ENCODE results near the gene DMXL2. TPM values are rescaled to one million over a fixed set of nuclear protein-coding genes. Genes with fewer than 3 reads are reported as not detected.
"Not testable (repeated sequence)": the region's sequence is repeated elsewhere in the genome, so short reads cannot be mapped to it uniquely, and the experiment has no call there.

The DMXL2 gene
- polyA plus RNA-seq, 1 of the 3 experiments (the other 2 are of a cell fraction), result 6.4 TPM

GRCh38 chr15:51661072-51661471 is 38.5 kb upstream of the DMXL2 start:
- POLR2A ChIA-PET, result no interaction called here
- CTCF ChIA-PET, result interaction anchor here (3.0 to 3.2 kb wide), 2 partner anchors 11 to 115 kb away, joined by 12 to 28 read pairs; no protein-coding TSS in a partner anchor

GRCh38 chr15:51658664-51659063 is 36.1 kb upstream of the DMXL2 start:
- H3K4me2 ChIP-seq, result no peak overlapping the region
- H3K9ac ChIP-seq, result no peak overlapping the region
- no peak overlapping the region for H3K27ac ChIP-seq (ENCODE audit: low read depth in 2 of 2, low read length in 1 of 2)
- no peak overlapping the region for H2AFZ ChIP-seq (ENCODE audit: low read depth)
- no peaks in the 10 kb centered on the region for H4K20me1 ChIP-seq (ENCODE audit: insufficient read depth)
- no peaks in the 10 kb centered on the region for H3K79me2 ChIP-seq (ENCODE audit: insufficient read depth)
- H3K4me1 ChIP-seq (ENCODE audit: control insufficient read depth in 1 of 2, insufficient read depth in 2 of 2, low read depth in 1 of 2, low read length in 1 of 2), result no peaks in the 10 kb centered on the region
- DNase-seq, result no peak
- H3F3A ChIP-seq (replicated peaks; ENCODE audit: insufficient read depth), result no peaks in the 10 kb centered on the region
- no peaks in the 10 kb centered on the region for H3K36me3 ChIP-seq (replicated peaks in 1 of 2; ENCODE audit: control insufficient read depth in 1 of 2, insufficient read depth in 2 of 2, low read length in 1 of 2)
- no peaks in the 10 kb centered on the region for H3K9me2 ChIP-seq
- H3K4me3 ChIP-seq (ENCODE audit: low read depth in 2 of 2, low read length in 1 of 2), result no peak overlapping the region
- ChIA-PET POLR2A (no interaction called here), CTCF (interaction anchor here (0.9 to 1.7 kb wide), 5 partner anchors 9 to 118 kb away, joined by 3 to 11 read pairs (median 4); no protein-coding TSS in a partner anchor)
- TF ChIP-seq USF2 (IDR thresholded peaks at IDR 0.05; ENCODE audit: borderline replicate concordance, low read depth, low read length) (no peak), FOXM1 (IDR thresholded peaks at IDR 0.05; ENCODE audit: low read depth) (no peak)
- H3K9me3 ChIP-seq, result no peaks in the 10 kb centered on the region
- no peaks in the 10 kb centered on the region; the same call in none of the 2 replicates for H3K27me3 ChIP-seq (ENCODE audit: insufficient read depth)
- WGBS (ENCODE audit: low lambda C conversion rate), result 62% methylated on average over 3 of the region's 3 CpGs

More at GRCh38 chr15:51661072-51661471, 38.5 kb upstream of the DMXL2 start:
- no peaks in the 10 kb centered on the region for H3K4me1 ChIP-seq (ENCODE audit: control insufficient read depth in 1 of 2, insufficient read depth in 2 of 2, low read depth in 1 of 2, low read length in 1 of 2)
- no peaks in the 10 kb centered on the region for H3K79me2 ChIP-seq (ENCODE audit: insufficient read depth)
- TF ChIP-seq RCOR1 (IDR thresholded peaks at IDR 0.05; ENCODE audit: low read length) (no peak), RFX5 (IDR thresholded peaks at IDR 0.05; ENCODE audit: low read length) (no peak), TCF12 (IDR thresholded peaks at IDR 0.05) (no peak), TAF1 (IDR thresholded peaks at IDR 0.05; ENCODE audit: borderline replicate concordance, low read depth, low read length) (no peak), NFIC (IDR thresholded peaks at IDR 0.05; ENCODE audit: borderline replicate concordance) (no peak), YY1 (IDR thresholded peaks at IDR 0.05; ENCODE audit: low read depth) (no peak), USF1 (IDR thresholded peaks at IDR 0.05; ENCODE audit: borderline replicate concordance, low read depth) (no peak), RAD21 (IDR thresholded peaks at IDR 0.05; ENCODE audit: low read length) (no peak)
- H3K36me3 ChIP-seq (replicated peaks in 1 of 2; ENCODE audit: control insufficient read depth in 1 of 2, insufficient read depth in 2 of 2, low read length in 1 of 2), result no peaks in the 10 kb centered on the region
- H3K4me3 ChIP-seq (ENCODE audit: low read depth in 2 of 2, low read length in 1 of 2), result no peak overlapping the region
- H3K27me3 ChIP-seq (ENCODE audit: insufficient read depth), result no peaks in the 10 kb centered on the region; the same call in none of the 2 replicates
- no peaks in the 10 kb centered on the region for H3K9me3 ChIP-seq
- no peaks in the 10 kb centered on the region for H4K20me1 ChIP-seq (ENCODE audit: insufficient read depth)
- DNase-seq, result no peak
- no peak overlapping the region for H3K4me2 ChIP-seq
- WGBS (ENCODE audit: low lambda C conversion rate), result 55% methylated on average over 2 of the region's 2 CpGs
- no peak overlapping the region for H2AFZ ChIP-seq (ENCODE audit: low read depth)
- no peaks in the 10 kb centered on the region for H3K9me2 ChIP-seq
- no peaks in the 10 kb centered on the region for H3F3A ChIP-seq (replicated peaks; ENCODE audit: insufficient read depth)
- no peak overlapping the region for H3K27ac ChIP-seq (ENCODE audit: low read depth in 2 of 2, low read length in 1 of 2)
- no peak overlapping the region for H3K9ac ChIP-seq

- POLR2A ChIA-PET, result not testable (repeated sequence)
Measured at GRCh38 chr15:51655401-51656057, 33.0 kb upstream of the DMXL2 start.

More at GRCh38 chr15:51655401-51656057, 33.0 kb upstream of the DMXL2 start:
- H3K4me2 ChIP-seq; H3K27me3 ChIP-seq (ENCODE audit: insufficient read depth); H3K79me2 ChIP-seq (ENCODE audit: insufficient read depth); H3F3A ChIP-seq (replicated peaks; ENCODE audit: insufficient read depth); H3K9me2 ChIP-seq; H3K4me1 ChIP-seq (ENCODE audit: control insufficient read depth in 1 of 2, insufficient read depth in 2 of 2, low read depth in 1 of 2, low read length in 1 of 2); H3K9ac ChIP-seq; H3K27ac ChIP-seq (ENCODE audit: low read depth in 2 of 2, low read length in 1 of 2); H3K4me3 ChIP-seq (ENCODE audit: low read depth in 2 of 2, low read length in 1 of 2); H4K20me1 ChIP-seq (ENCODE audit: insufficient read depth); H3K36me3 ChIP-seq (replicated peaks in 1 of 2; ENCODE audit: control insufficient read depth in 1 of 2, insufficient read depth in 2 of 2, low read length in 1 of 2); H3K9me3 ChIP-seq; DNase-seq; H2AFZ ChIP-seq (ENCODE audit: low read depth): not testable (repeated sequence)
- 88% methylated on average over 24 of the region's 24 CpGs for WGBS (ENCODE audit: low lambda C conversion rate)
- CTCF ChIA-PET, result interaction anchor here (5.5 kb wide), 1 partner anchor 121 kb away, joined by 50 read pairs; no protein-coding TSS in a partner anchor

Measured in SK-N-SH (cell line).